Stimulated activated CD8-positive, alpha-beta memory T cell treated with anti-CD3 and anti-CD28 coated beads, Interleukin-15, amount 100 ng/mL, for 4 hours (primary cell): ENCODE measurements around the gene NPEPL1.

Experiments
- DNase-seq, 2 donors: peaks; one replicate each; pipeline ENCODE4 v3.0.0-alpha.2; 2020; ENCODE audit warnings: low read depth in 2 of 2

Gene NPEPL1

DNA sequence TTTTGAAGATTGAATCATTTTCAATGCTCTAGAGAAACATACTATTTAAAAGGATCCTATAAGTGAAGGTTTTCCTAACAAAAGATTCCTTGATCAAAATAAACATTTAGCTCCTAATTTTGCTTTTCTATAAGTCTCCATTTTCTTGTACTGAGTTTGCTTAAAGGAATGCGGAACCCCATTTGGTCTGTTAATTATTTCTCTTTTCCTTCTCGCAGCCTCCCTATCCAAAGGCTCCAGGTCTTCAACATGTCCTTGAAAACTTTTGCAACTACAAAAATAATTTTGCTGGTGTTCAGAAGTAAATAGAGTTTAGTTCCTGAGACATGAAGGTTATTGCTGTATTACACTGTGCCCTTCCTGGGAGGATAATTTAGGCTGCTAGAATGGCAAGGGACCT is 8.3 kb upstream of the NPEPL1 start:
- DNase-seq, result no peak

DNA sequence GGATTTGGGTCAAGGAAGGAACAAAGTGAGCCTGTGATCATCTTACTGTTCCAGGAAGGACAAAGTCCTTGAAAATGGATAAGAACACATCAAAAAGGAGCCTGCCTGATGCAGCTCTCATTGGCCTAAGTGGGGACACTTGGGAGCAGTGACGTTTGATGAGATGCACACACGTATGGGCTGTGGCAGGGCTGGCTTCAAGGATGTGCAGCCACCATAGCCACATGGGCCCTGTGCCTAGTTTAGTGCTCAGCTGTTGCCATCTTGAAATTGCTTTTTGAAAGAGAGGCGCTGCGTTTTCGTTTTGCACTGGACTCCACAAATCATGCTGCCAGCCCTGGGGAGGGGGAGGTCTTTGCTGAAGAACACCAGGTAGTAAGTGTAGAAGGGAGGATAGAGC is 6.6 kb upstream of the NPEPL1 start:
- DNase-seq, result no peak

GRCh38 chr20:58688414-58688813 is 4.2 kb upstream of the NPEPL1 start:
- DNase-seq, result no peak

DNA sequence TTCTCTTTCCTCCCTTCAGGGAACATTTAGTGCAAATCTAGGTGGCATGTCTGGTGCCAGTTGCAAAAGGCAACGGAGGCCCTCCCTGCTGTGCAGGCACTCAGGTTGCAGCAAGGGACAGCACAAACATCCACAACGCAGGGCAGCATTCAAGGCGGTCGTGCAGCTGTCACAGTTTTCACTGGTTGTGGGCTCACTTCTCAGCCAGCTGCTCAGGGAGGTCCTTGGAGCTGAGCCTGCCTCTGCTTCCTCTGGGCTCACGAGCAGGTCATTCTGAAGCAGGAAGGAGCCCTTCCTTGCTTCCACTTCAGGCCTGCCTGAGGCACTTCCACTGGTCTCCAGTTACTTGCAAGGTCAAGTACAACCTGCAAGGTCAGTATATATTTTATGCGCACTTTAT is 3.8 kb upstream of the NPEPL1 start:
- DNase-seq, result no peak

DNA sequence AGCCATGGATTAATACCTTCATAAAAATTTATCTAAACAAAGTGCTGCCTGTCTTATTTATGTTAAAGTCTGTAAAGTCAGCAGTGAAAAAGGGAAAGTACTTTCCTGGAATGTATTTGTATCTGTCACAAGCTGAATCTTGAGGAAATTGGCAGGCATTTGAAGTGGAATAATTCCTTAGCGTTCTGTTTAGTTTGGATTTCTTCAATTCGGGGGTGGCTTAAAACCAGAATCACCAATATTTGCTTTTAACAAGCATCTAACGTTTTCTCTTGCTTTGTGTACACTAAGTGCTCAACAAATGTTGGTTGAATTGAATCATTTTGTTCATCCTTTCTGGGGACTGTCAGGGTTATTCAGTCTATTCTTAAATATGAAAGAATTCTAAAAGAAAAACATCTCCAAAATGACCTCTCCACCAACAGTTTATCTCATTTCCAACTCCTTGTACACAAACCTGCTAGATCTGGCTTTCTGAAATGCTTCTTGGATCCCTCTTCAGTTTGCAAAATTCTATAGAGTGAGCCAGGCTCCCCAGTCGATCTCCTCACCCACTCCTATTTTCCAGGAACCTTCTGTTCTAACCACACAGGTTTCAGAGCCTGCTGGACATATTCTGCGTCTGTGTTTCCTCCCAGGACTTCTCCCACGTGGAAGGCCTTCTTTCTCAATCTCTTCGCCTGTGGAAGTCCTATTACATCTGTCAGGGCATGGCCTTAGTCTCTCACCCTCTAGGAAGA is 2.0 kb upstream of the NPEPL1 start:
- DNase-seq, result no peak

- DNase-seq, result no peak
Measured at GRCh38 chr20:58691773-58692578, 624 bp upstream of the NPEPL1 start.

DNA sequence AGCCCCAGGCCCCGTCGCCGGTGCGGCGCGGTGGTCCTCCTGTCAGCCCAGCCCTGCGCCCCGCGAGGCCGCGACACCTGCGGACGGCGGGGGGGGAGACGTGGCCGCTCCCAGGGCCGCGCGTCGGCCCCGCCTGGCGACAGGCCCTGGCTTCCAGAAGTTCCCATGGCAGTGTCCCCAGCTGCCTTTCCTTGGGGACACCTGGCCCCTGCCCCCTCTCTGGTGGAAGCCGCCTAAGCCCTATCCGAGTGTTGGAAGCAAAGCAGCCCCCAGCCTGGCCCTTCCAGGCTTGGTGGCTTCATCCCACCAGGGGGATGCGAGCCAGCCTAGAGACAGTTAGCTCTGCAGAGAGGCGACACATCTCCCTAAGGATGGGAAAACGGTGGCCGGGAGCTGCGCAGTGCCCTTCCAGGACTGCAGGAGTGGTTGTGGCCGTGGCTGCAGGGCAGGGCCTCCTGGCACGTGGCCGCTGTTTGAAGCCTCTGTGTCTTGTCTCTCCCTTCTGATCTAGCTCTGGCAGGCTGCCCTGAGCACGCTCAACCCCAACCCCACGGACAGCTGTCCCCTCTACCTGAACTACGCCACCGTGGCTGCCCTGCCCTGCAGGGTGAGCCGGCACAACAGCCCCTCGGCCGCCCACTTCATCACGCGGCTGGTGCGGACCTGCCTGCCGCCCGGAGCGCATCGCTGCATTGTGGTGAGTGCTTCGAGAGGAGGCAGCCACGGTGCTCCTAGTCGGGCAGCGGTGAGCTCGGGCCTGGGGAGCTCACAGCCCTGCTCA is 816 bp downstream of the NPEPL1 start:
- no peak for DNase-seq

DNA sequence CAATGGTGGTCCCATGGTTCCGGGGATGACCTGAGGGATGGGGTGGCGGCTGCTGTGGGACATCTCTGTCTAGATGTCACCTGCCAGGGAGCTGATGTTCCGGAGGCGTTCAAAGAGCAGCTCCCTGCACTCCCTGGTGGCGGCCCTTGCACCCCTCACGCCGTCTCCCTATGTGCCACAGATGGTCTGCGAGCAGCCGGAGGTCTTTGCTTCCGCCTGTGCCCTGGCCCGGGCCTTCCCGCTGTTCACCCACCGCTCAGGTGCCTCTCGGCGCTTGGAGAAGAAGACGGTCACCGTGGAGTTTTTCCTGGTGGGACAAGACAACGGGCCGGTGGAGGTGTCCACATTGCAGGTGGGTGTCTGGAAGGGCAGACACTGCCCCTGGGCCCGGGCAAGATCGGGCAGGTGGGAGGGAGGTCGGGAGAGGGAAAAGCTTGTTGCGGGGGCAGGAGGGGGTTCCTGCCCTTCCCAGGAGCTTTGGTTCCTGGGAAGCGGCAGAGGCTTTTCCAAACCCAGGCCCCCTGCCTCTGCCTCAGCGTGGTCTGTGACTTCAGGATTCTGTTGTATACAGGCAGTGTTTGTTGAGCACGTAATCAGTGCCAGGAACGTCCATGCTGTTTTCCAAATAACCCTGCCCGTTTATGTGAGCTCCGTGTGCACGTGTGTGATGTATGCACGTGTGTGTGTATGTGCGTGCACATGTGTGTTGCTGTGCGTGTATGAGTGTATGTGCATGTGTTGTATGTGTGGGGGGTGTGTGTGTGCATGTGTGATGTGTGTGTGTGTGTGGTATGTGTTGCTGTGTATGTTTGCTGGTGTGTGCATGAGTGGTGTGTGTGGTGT is 1.9 kb downstream of the NPEPL1 start:
- no peak for DNase-seq

- no peak for DNase-seq
Measured at GRCh38 chr20:58695084-58695722, 2.6 kb downstream of the NPEPL1 start.

DNA sequence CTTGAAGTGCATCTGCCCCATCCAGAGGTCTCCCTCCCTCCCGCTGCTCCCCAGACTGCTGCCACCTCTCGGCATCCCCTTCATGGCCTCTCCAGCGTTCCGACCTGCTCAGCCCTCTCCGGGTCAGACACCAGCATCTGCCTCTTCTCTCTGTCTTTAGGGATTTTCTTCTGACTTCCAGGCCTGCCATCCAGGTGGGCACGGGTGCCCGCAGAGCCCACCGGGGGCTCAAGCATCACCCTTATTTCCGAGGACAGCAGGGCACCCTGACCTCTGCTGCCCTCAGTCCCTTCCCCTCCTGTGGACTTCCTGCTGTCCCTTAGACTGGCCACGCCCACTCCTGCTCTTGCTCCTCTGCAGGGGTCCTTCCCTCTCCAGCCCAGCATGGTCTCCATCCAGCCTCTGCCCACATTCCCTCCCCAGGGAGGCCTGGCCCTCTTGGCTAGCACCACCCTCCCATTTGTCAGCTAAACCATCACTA is 3.3 kb downstream of the NPEPL1 start:
- DNase-seq, result no peak

DNA sequence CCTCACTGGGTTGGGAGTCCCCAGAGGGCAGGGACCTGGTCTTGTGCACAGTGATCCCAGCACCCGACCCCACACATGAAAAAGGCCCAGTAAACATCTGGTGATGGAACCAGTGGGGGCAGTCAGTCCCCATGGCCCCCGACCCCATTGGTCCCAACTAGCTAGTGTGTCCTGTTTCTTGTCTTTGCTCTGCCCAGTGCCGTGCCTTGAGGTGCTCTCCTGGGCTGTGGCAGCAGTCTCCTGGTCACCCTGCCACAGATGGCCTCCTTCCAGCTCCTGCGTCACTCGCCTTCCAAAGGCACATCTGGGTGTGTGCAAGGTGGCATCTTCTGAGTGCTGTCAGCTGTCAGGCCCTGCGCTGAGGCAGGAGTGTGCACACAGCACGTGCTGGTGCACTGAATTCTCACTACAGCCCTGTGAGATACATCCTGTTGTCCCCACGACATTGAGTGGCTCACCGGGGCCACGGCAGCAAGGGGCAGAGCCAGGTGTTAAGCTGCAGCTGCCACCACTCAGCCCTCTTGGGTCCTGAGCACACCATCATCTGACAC is 3.9 kb downstream of the NPEPL1 start:
- DNase-seq, result no peak

- DNase-seq, result no peak
Measured at GRCh38 chr20:58697201-58697866, 4.7 kb downstream of the NPEPL1 start.

- no peak for DNase-seq
Measured at GRCh38 chr20:58697867-58698703, 5.5 kb downstream of the NPEPL1 start.

DNA sequence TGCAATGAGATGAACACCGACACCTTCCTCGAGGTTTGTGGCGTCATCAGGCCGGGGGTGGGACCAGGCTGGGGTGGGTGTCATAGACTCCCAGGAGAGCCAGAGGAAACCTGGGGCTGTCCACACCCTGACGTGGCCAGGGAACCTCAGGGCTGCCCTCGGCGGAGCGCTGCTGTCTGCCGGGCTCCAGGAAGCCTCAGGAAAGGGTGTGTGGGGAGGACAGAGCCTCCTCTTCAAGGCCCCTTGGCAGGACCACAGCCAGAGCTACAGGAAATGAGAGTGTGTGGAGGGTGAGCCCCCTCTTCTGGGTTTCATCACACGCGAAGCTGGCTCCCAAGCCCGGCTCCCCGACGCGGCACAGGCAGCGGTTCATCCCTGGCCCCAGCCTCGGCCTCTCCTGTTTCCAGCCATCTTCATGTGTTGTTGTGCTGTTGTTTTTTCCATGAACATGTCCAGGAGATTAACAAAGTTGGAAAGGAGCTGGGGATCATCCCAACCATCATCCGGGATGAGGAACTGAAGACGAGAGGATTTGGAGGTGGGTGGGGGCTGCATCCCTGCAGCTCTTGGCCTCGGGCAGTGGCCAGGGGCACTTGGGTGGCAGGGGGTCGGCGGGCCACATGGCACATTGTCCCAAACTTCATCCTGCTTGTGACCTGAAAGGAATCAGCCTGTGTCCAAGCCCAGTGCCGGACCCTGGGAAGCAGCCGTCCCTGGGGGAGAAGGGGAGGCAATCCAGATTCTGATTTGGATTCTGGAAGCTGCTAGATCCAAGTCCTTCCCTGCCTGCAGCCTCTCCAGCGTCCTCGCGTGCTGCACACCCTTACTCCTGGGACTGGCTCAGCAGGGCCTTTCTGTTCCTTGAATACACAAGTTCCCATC is 6.4 kb downstream of the NPEPL1 start:
- DNase-seq, result no peak

GRCh38 chr20:58699623-58700107 is 7.1 kb downstream of the NPEPL1 start:
- no peak for DNase-seq

DNA sequence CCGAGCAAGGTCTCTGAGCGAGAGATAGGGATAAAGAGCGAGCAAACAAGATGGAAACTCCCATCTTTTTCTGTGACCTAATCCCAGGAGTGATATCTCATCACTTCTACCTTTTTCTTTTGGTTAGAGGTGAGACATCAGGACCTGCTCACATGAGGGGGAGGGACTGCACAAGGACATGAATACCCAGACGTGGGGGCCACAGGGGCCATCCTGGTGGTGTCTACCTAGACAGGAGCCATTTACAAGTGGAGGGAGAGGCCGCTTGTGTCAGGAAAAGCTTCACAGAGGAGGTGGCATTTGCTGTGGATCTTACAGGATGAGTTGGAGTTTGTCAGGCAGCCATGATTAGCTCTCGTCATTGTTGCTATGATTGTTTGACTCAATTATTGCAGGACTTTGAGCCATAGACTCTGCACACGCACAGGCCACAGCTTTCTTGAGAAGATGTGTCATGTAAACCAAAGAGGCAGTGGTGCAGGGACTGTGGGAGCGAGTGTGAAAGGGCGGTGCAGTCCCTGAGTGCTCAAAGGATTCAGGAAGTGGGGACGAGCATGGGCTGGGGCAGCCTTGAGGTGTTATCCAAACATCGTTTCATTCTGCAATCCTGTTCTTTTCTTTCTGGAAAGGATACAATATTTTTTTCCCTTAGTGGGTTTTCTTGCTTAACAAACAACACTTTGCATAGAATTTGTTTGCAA is 7.7 kb downstream of the NPEPL1 start:
- DNase-seq, result no peak

- DNase-seq, result no peak
Measured at GRCh38 chr20:58700823-58701222, 8.2 kb downstream of the NPEPL1 start.
